CD14-positive monocyte (primary cell): ENCODE results near the gene APP. TPM values are rescaled to one million over a fixed set of nuclear protein-coding genes. Genes with fewer than 3 reads are reported as not detected.

Source experiments
- DNase-seq, 3 donors: peaks; one replicate each; pipeline ENCODE4 v3.0.0-alpha.2; 2011 to 2022
- H2AFZ ChIP-seq: 2 replicates; pipeline ENCODE4 v1.6.0; 2012; ENCODE audit warnings: mild to moderate bottlenecking, low read depth, low read length, inconsistent platforms; ENCODE audit not compliant: insufficient read depth, poor library complexity, severe bottlenecking
- H3K27ac ChIP-seq, 2 donors: 1 replicate in 1 of 2; 2 replicates in 1 of 2; pipeline ENCODE4 v1.5.1; 2012 to 2013; ENCODE audit warnings: low read length in 2 of 2, control low read depth in 1 of 2, inconsistent platforms in 1 of 2, low read depth in 1 of 2, mild to moderate bottlenecking in 1 of 2
- H3K27me3 ChIP-seq, 2 donors: one replicate each; pipeline versions ENCODE4 v1.6.0 to v1.6.1; 2011 to 2013; ENCODE audit warnings: low read length in 2 of 2; ENCODE audit not compliant: control insufficient read depth in 2 of 2, insufficient read depth in 2 of 2
- H3K36me3 ChIP-seq, 2 donors: replicated peaks in 1 of 2; 1 replicate in 1 of 2; 2 replicates in 1 of 2; pipeline versions ENCODE4 v1.5.1 to v1.6.1; 2012 to 2013; ENCODE audit warnings: low read length in 2 of 2, control low read depth in 1 of 2, inconsistent platforms in 1 of 2, mild to moderate bottlenecking in 1 of 2; ENCODE audit not compliant: insufficient read depth in 2 of 2, control insufficient read depth in 1 of 2
- H3K4me1 ChIP-seq, 2 donors: 1 replicate in 1 of 2; 2 replicates in 1 of 2; pipeline versions ENCODE4 v1.5.1 to v1.6.1; 2012 to 2013; ENCODE audit warnings: low read length in 2 of 2, control low read depth in 1 of 2, inconsistent platforms in 1 of 2, mild to moderate bottlenecking in 1 of 2, moderate library complexity in 1 of 2; ENCODE audit not compliant: insufficient read depth in 2 of 2, control insufficient read depth in 1 of 2
- H3K4me2 ChIP-seq: replicated peaks from 2 replicates; pipeline ENCODE3; 2012; ENCODE audit warnings: low read length, moderate library complexity, mild to moderate bottlenecking; ENCODE audit not compliant: poor library complexity, severe bottlenecking; ENCODE audit errors: extremely low read depth
- H3K4me3 ChIP-seq, 3 experiments: fragments of 200-600 bp in 1 of 3; sonication (generic) in 1 of 3; replicated peaks in 1 of 3; 1 replicate in 2 of 3; 2 replicates in 1 of 3; pipeline ENCODE4 v1.5.1; 2011 to 2013; ENCODE audit warnings: low read length in 3 of 3, mild to moderate bottlenecking in 3 of 3, control low read depth in 2 of 3, low read depth in 2 of 3, inconsistent platforms in 1 of 3, moderate library complexity in 1 of 3
- H3K79me2 ChIP-seq: 2 replicates; pipeline ENCODE4 v1.6.0; 2012; ENCODE audit warnings: mild to moderate bottlenecking, control low read depth, inconsistent platforms, low read length, moderate library complexity; ENCODE audit not compliant: insufficient read depth
- H3K9ac ChIP-seq: 2 replicates; pipeline ENCODE4 v1.6.0; 2017; ENCODE audit warnings: low read length, mild to moderate bottlenecking; ENCODE audit not compliant: insufficient read depth, poor library complexity, severe bottlenecking
- H3K9me3 ChIP-seq, 2 donors: replicated peaks in 1 of 2; 1 replicate in 1 of 2; 2 replicates in 1 of 2; pipeline versions ENCODE4 v1.5.1 to v1.6.1; 2012 to 2013; ENCODE audit warnings: low read length in 2 of 2, control low read depth in 1 of 2; ENCODE audit not compliant: control insufficient read depth in 1 of 2, insufficient read depth in 1 of 2
- H4K20me1 ChIP-seq: 2 replicates; pipeline ENCODE4 v1.6.0; 2012; ENCODE audit warnings: mild to moderate bottlenecking, low read length, control low read depth, moderate library complexity; ENCODE audit not compliant: insufficient read depth
- H3K27ac Mint-ChIP-seq, 7 donors: one replicate each; pipeline ENCODE4 v1.8.0; 2020; ENCODE audit warnings: mild to moderate bottlenecking in 7 of 7, mixed read lengths in 7 of 7, moderate library complexity in 6 of 7, inconsistent platforms in 2 of 7
- H3K27me3 Mint-ChIP-seq, 3 donors: one replicate each; pipeline ENCODE4 v1.8.0; 2021 to 2022; ENCODE audit warnings: low read depth in 3 of 3, mild to moderate bottlenecking in 3 of 3, mixed read lengths in 3 of 3, moderate library complexity in 3 of 3, inconsistent platforms in 1 of 3
- H3K36me3 Mint-ChIP-seq, 2 donors: one replicate each; pipeline ENCODE4 v1.8.0; 2020; ENCODE audit warnings: mixed read lengths in 2 of 2, inconsistent platforms in 1 of 2, mild to moderate bottlenecking in 1 of 2
- H3K4me1 Mint-ChIP-seq: one replicate; pipeline ENCODE4 v1.8.0; 2020; ENCODE audit warnings: mild to moderate bottlenecking, mixed read lengths
- H3K4me3 Mint-ChIP-seq, 2 donors: one replicate each; pipeline ENCODE4 v1.8.0; 2020; ENCODE audit warnings: mild to moderate bottlenecking in 2 of 2, mixed read lengths in 2 of 2, moderate library complexity in 1 of 2
- H3K9me3 Mint-ChIP-seq, 7 donors: one replicate each; pipeline ENCODE4 v1.8.0; 2020 to 2022; ENCODE audit warnings: mixed read lengths in 7 of 7, mild to moderate bottlenecking in 6 of 7, moderate library complexity in 6 of 7, inconsistent platforms in 2 of 7
- WGBS: methylation state at CpG from one replicate; pipeline ENCODE4 v1.1.5; 2013; ENCODE audit warnings: missing lambda C conversion rate; ENCODE audit not compliant: insufficient coverage; 5-methylcytosine and 5-hydroxymethylcytosine counted together
- intact Hi-C, 2 donors: fragments of 100-400 bp; cut with micrococcal nuclease; formaldehyde crosslinking; loops; one replicate each; pipeline versions ENCODE4 v1.15.0 to v1.15.1; 2023
- polyA plus RNA-seq, 3 donors: library from polyadenylated mRNA; depleted of rRNA in 1 of 3; unstranded in 2 of 3; stranded (reverse) in 1 of 3; fragments of 300-500 nt in 2 of 3; fragments of >200 nt in 1 of 3; fragmentation: Illumina TruSeq in 2 of 3; gene quantifications; 1 replicate in 2 of 3; 2 replicates in 1 of 3; pipeline ENCODE4 v1.2.3, GENCODE V29; 2012 to 2021
- TF ChIP-seq, protein P1 (sequence below): fragments of 200-600 bp; IDR thresholded peaks from one replicate; pipeline ENCODE4 v1.8.0; 2022; ENCODE audit warnings: antibody characterized with exemption, mild to moderate bottlenecking

The APP gene
- polyA plus RNA-seq, 3 donors, result 28.0 to 118 (median 35.1) TPM

DNA sequence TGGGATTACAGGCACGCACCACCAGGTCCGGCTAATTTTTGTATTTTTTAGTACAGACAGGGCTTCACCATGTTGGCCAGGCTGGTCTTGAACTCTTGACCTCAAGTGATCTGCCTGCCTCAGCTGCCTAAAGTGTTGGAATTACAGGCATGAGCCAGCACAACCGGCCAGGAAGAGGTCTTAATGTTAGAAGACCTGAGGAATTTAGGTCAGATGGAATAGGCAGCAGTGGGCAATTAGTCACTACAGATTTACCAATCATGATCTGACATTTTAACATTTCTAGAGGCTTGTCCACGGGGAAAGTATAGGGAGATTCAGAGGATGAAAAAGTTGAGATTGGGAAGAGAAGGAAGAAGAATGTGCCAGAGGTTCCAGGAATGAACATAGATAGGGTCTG, 8.9 kb upstream of the APP start:
- H3K9me3 ChIP-seq, result no peaks in the 10 kb centered on the region
- no peak overlapping the region for H3K4me3 ChIP-seq
- H3K4me2 ChIP-seq, result no peak overlapping the region
- H3K27ac Mint-ChIP-seq, result no peak overlapping the region
- H3K4me1 Mint-ChIP-seq, result no peaks in the 10 kb centered on the region
- H3K4me1 ChIP-seq, result no peaks in the 10 kb centered on the region
- TF ChIP-seq, protein P1, sequence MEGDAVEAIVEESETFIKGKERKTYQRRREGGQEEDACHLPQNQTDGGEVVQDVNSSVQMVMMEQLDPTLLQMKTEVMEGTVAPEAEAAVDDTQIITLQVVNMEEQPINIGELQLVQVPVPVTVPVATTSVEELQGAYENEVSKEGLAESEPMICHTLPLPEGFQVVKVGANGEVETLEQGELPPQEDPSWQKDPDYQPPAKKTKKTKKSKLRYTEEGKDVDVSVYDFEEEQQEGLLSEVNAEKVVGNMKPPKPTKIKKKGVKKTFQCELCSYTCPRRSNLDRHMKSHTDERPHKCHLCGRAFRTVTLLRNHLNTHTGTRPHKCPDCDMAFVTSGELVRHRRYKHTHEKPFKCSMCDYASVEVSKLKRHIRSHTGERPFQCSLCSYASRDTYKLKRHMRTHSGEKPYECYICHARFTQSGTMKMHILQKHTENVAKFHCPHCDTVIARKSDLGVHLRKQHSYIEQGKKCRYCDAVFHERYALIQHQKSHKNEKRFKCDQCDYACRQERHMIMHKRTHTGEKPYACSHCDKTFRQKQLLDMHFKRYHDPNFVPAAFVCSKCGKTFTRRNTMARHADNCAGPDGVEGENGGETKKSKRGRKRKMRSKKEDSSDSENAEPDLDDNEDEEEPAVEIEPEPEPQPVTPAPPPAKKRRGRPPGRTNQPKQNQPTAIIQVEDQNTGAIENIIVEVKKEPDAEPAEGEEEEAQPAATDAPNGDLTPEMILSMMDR, result no peak
- 92% methylated on average over 2 of the region's 4 CpGs for WGBS
- H3K27me3 ChIP-seq, result no peaks in the 10 kb centered on the region
- DNase-seq, result no peak
- H3K79me2 ChIP-seq, result no peaks in the 10 kb centered on the region
- intact Hi-C loops, result no loop called here
- H3K27me3 Mint-ChIP-seq, result peaks cover 0 to 4% (median 0%) of the 10 kb centered on the region in 3 donors
- H2AFZ ChIP-seq, result no peak overlapping the region
- H3K4me3 Mint-ChIP-seq, result no peak overlapping the region
- no peaks in the 10 kb centered on the region for H3K36me3 ChIP-seq
- no peak overlapping the region for H3K9ac ChIP-seq
- H3K27ac ChIP-seq, result no peak overlapping the region
- peaks cover 0 to 10% (median 4%) of the 10 kb centered on the region in 7 donors for H3K9me3 Mint-ChIP-seq
- H3K36me3 Mint-ChIP-seq, result no peaks in the 10 kb centered on the region
- no peaks in the 10 kb centered on the region for H4K20me1 ChIP-seq

DNA sequence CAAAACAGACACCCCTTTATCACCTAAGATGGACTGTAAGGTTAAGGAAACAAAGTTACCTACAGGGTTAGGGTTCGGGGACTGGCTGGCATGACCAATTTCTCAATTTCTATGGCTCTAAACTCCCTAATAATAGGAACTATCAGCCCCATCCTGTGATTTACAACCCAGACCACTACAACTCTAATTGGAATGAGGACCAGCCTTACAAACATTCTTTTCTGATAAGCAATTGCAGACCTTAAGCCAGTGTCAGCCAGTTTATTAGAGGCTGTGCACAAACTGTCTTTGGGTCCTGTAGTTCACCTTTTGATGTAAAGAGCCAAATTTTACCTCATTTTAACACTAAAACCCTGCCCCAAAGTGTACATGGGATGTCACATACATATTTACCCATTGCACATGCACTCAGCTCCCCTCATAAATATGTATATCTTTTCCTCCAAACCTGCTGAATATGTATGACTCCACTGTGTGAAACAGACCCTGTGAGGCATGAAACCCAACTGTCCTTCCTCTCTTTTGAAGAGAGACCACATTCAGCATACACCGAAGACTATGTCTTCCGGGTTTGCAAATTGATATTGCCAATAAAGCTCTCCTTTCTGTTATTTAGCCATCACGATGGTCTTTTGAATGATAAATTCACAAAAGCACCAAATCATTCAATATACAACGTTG, 7.3 kb upstream of the APP start:
- Mint-ChIP-seq H3K36me3 (no peaks in the 10 kb centered on the region), H3K4me1 (peaks cover 2% of the 10 kb centered on the region), H3K9me3 (peaks cover 0 to 3% (median 0%) of the 10 kb centered on the region in 7 donors), H3K4me3 (no peak overlapping the region), H3K27ac (no peak overlapping the region), H3K27me3 (peaks cover 0 to 4% (median 0%) of the 10 kb centered on the region in 3 donors)
- Histone ChIP-seq H3K27ac (no peak overlapping the region), H3K36me3 (no peaks in the 10 kb centered on the region), H3K27me3 (no peaks in the 10 kb centered on the region), H3K9me3 (no peaks in the 10 kb centered on the region), H2AFZ (no peak overlapping the region), H3K9ac (no peak overlapping the region), H3K4me3 (no peak overlapping the region), H3K79me2 (no peaks in the 10 kb centered on the region), H3K4me2 (no peak overlapping the region), H3K4me1 (no peaks in the 10 kb centered on the region), H4K20me1 (no peaks in the 10 kb centered on the region)
- 100% methylated on average over 2 of the region's 5 CpGs for WGBS
- DNase-seq, result no peak
- intact Hi-C loops, result no loop called here
- TF ChIP-seq, protein P1, result no peak
